HEK293 (cell line): ENCODE measurements around the gene TREH.

Source experiments
- CTCF ChIA-PET: fragments of 350-600 bp; formaldehyde crosslinking; extraction: SDS; loops from one replicate; lab custom pipeline; 2021; ENCODE audit warnings: antibody characterized with exemption; lab: Yijun Ruan, JAX
- POLR2A ChIA-PET: fragments of 300-600 bp; formaldehyde crosslinking; extraction: SDS; loops from one replicate; lab custom pipeline; 2020; ENCODE audit warnings: antibody characterized with exemption, inconsistent platforms; lab: Yijun Ruan, JAX
- H3K27ac ChIP-seq: fragments of 200-500 bp; sonication (Bioruptor generic); 2 replicates; pipeline ENCODE4 v1.5.1; 2014; ENCODE audit warnings: low read depth, low read length, control low read depth, inconsistent platforms; ENCODE audit errors: extremely low read depth
- H3K36me3 ChIP-seq, 2 experiments: fragments of 200-500 bp in 1 of 2; sonication (Bioruptor generic) in 1 of 2; 1 replicate in 1 of 2; 2 replicates in 1 of 2; pipeline ENCODE4 v1.5.1; 2014 to 2017; ENCODE audit warnings: inconsistent platforms in 2 of 2, low read length in 2 of 2; ENCODE audit not compliant: control insufficient read depth in 2 of 2, insufficient read depth in 1 of 2
- H3K4me1 ChIP-seq: fragments of 200-500 bp; sonication (Bioruptor generic); 2 replicates; pipeline ENCODE4 v1.5.1; 2014; ENCODE audit warnings: mild to moderate bottlenecking, low read length, inconsistent platforms; ENCODE audit not compliant: control insufficient read depth, insufficient read depth
- H3K4me3 ChIP-seq: 2 replicates; pipeline ENCODE4 v1.5.1; 2011; ENCODE audit warnings: low read depth, mild to moderate bottlenecking, control low read depth, low read length, moderate library complexity
- H3K9me3 ChIP-seq: fragments of 200-500 bp; sonication (Bioruptor generic); 2 replicates; pipeline ENCODE4 v1.5.1; 2014; ENCODE audit warnings: low read depth, low read length, inconsistent platforms; ENCODE audit not compliant: control insufficient read depth, insufficient read depth
- EGR2 ChIP-seq: fragments of 450-650 bp; formaldehyde crosslinking; IDR thresholded peaks from 2 replicates; pipeline ENCODE4 v1.5.1; 2016; ENCODE audit warnings: low read depth, missing biosample characterization, missing genetic modification characterization
- GFI1B ChIP-seq: fragments of 450-650 bp; formaldehyde crosslinking; IDR thresholded peaks from 2 replicates; pipeline ENCODE4 v1.5.1; 2016; ENCODE audit warnings: missing biosample characterization, missing genetic modification characterization
- MEIS1 ChIP-seq: sonication (generic); formaldehyde crosslinking; IDR thresholded peaks from 2 replicates; pipeline ENCODE4 v1.8.1; 2022; ENCODE audit warnings: missing genetic modification reagents, mild to moderate bottlenecking, borderline replicate concordance
- ZBTB1 ChIP-seq: fragments of 450-650 bp; formaldehyde crosslinking; IDR thresholded peaks from 2 replicates; pipeline ENCODE4 v1.5.1; 2016; ENCODE audit warnings: missing biosample characterization, missing genetic modification characterization
- ZBTB17 ChIP-seq: fragments of 450-650 bp; formaldehyde crosslinking; IDR thresholded peaks from 2 replicates; pipeline ENCODE4 v1.5.1; 2016; ENCODE audit warnings: missing biosample characterization, missing genetic modification characterization
- ZFHX2 ChIP-seq: fragments of 450-650 bp; formaldehyde crosslinking; conservative IDR thresholded peaks from 2 replicates; pipeline ENCODE4 v1.5.1; 2016; ENCODE audit warnings: missing biosample characterization, missing genetic modification characterization
- ZNF10 ChIP-seq: fragments of 450-650 bp; formaldehyde crosslinking; IDR thresholded peaks from 2 replicates; pipeline ENCODE4 v1.5.1; 2017; ENCODE audit warnings: missing biosample characterization, missing genetic modification characterization
- ZNF18 ChIP-seq: fragments of 450-650 bp; formaldehyde crosslinking; IDR thresholded peaks from 2 replicates; pipeline ENCODE4 v1.5.1; 2016; ENCODE audit warnings: missing biosample characterization, missing genetic modification characterization
- ZNF223 ChIP-seq: fragments of 450-650 bp; formaldehyde crosslinking; IDR thresholded peaks from 2 replicates; pipeline ENCODE4 v1.5.1; 2016; ENCODE audit warnings: missing biosample characterization, missing genetic modification characterization
- ZNF473 ChIP-seq: fragments of 450-650 bp; formaldehyde crosslinking; IDR thresholded peaks from 2 replicates; pipeline ENCODE4 v1.5.1; 2017; ENCODE audit warnings: missing biosample characterization, missing genetic modification characterization
- ZNF518A ChIP-seq: fragments of 450-650 bp; formaldehyde crosslinking; conservative IDR thresholded peaks from 2 replicates; pipeline ENCODE4 v1.5.1; 2016; ENCODE audit warnings: low read depth, missing biosample characterization, missing genetic modification characterization
- ZNF521 ChIP-seq: fragments of 450-650 bp; formaldehyde crosslinking; IDR thresholded peaks from 2 replicates; pipeline ENCODE4 v1.5.1; 2017; ENCODE audit warnings: missing biosample characterization, mild to moderate bottlenecking, missing genetic modification characterization
- ZNF530 ChIP-seq: fragments of 450-650 bp; formaldehyde crosslinking; IDR thresholded peaks from 2 replicates; pipeline ENCODE4 v1.5.1; 2016; ENCODE audit warnings: low read depth, missing biosample characterization, missing genetic modification characterization
- ZNF549 ChIP-seq: fragments of 450-650 bp; IDR thresholded peaks from 2 replicates; pipeline ENCODE4 v1.5.1; 2018; ENCODE audit warnings: missing biosample characterization, missing genetic modification characterization, mild to moderate bottlenecking, inconsistent platforms, moderate library complexity
- ZNF624 ChIP-seq: fragments of 450-650 bp; formaldehyde crosslinking; IDR thresholded peaks from 2 replicates; pipeline ENCODE4 v1.5.1; 2017; ENCODE audit warnings: missing biosample characterization, missing genetic modification characterization
- ZNF837 ChIP-seq: fragments of 450-650 bp; formaldehyde crosslinking; IDR thresholded peaks from 2 replicates; pipeline ENCODE4 v1.5.1; 2016; ENCODE audit warnings: missing biosample characterization, missing genetic modification characterization
- ZSCAN23 ChIP-seq: fragments of 450-650 bp; formaldehyde crosslinking; IDR thresholded peaks from 2 replicates; pipeline ENCODE4 v1.5.1; 2016; ENCODE audit warnings: missing biosample characterization, missing genetic modification characterization
- TF ChIP-seq, protein P1 (sequence below): fragments of 450-650 bp; formaldehyde crosslinking; IDR thresholded peaks from 2 replicates; pipeline ENCODE4 v1.5.1; 2016; ENCODE audit warnings: missing biosample characterization, missing genetic modification characterization

Gene TREH

DNA sequence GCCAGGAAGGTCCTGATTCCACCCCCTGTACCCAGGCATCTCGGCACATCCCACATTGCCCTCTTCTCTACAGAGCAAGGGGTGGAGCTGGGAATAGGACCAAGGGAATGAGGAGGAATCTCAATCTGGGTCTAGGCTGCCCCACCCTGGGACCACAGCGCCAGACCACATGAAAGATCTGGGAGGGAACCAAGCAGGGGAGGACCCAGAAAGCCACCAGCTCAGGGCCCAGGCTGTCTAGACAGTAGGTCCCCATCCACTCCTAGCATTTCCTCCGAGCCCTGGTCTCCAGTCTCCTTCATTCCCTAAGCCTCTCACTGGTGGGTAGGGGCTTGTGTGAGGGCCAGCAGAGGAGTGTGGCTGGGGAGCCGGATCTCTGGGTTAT, 60.5 kb downstream of the TREH start:
- Histone ChIP-seq H3K4me3 (no peak overlapping the region), H3K36me3 (peaks cover 0 to 19% of the 10 kb centered on the region in 2 experiments; a peak in 1 of 3 replicates), H3K27ac (no peak overlapping the region), H3K9me3 (no peaks in the 10 kb centered on the region), H3K4me1 (peaks cover 9% of the 10 kb centered on the region)
- TF ChIP-seq ZNF837 (tag by site-specific recombination): no peak
- TF ChIP-seq ZNF10 (tag by site-specific recombination): no peak
- TF ChIP-seq EGR2 (tag by site-specific recombination): no peak
- no peak for TF ChIP-seq ZSCAN23 (tag by site-specific recombination)
- TF ChIP-seq ZNF18: no peak
- TF ChIP-seq ZNF473 (tag by site-specific recombination): no peak
- no peak for TF ChIP-seq ZNF518A
- no peak for TF ChIP-seq MEIS1 (CRISPR knock-in tag)
- CTCF ChIA-PET: interaction anchor here (0.6 to 1.8 kb wide), 6 partner anchors 12 to 289 kb away, joined by 3 to 8 read pairs (median 4); partner anchors contain the start of gene PHLDB1
- POLR2A ChIA-PET: interaction anchor here (0.6 to 5.4 kb wide), 3 partner anchors 12 to 26 kb away, joined by 5 to 72 read pairs (median 7); partner anchors contain the start of gene PHLDB1

DNA sequence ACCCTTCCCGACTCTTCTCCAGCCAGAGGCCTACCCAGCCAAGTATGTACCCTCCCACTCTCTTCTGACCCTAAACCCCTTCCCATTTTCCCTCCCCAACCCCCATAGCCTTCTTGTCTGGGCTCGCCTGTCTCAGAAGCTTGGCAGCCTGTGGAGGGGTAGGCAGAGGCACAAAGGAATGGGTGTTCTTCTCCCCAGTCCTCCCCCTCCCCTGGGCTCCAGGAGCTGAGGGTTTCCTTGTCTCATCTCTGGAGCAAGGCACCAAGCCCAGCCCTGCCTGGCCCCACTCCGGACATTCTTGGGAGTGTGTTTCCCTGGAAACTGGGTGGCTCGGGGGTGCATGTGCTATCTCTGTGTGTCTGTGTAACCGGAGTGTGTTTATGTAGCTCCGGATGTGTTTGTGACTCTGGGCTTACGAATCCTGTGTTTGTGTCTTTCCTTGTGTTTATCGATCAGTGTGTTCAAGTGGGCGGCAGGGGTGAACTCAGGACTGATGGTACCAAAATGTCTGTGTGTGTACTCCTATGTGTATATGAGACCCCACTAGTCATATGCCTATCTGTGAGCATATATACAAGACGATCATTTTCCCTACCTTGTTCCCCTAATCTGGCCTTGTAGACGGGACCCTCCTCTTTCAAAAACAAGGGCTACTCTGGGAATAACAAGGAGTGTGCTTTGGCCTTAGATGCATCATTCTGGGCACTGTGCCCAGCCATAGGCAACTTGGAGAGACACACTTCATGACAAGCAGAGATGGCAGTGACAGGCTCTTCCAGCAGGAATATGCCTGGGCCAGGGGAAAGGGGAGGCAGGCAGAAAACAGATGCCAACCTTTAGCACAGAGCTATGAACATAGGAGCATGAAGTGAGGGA, 61.1 kb downstream of the TREH start:
- CTCF ChIA-PET: interaction anchor here (0.7 to 1.8 kb wide), 3 partner anchors 11 to 23 kb away, joined by 4 to 8 read pairs (median 4); partner anchors contain the start of gene PHLDB1
- Histone ChIP-seq H3K27ac (no peak overlapping the region), H3K4me1 (peaks cover 9% of the 10 kb centered on the region), H3K9me3 (no peaks in the 10 kb centered on the region), H3K4me3 (no peak overlapping the region)
- POLR2A ChIA-PET: interaction anchor here (5.4 kb wide), 1 partner anchor 12 kb away, joined by 72 read pairs; the partner anchor contains the start of gene PHLDB1
- TF ChIP-seq ZBTB1 (tag by site-specific recombination) (no peak), ZNF223 (tag by site-specific recombination) (no peak), ZNF624 (tag by site-specific recombination) (no peak), GFI1B (tag by site-specific recombination) (no peak), ZNF530 (tag by site-specific recombination) (no peak), ZNF549 (tag by site-specific recombination) (no peak), ZFHX2 (tag by site-specific recombination) (peak; percentile 22; the same call in 1 of the 2 replicates), ZNF18 (no peak), ZNF521 (tag by site-specific recombination) (no peak), ZBTB17 (peak; percentile 81)
- TF ChIP-seq, protein P1, sequence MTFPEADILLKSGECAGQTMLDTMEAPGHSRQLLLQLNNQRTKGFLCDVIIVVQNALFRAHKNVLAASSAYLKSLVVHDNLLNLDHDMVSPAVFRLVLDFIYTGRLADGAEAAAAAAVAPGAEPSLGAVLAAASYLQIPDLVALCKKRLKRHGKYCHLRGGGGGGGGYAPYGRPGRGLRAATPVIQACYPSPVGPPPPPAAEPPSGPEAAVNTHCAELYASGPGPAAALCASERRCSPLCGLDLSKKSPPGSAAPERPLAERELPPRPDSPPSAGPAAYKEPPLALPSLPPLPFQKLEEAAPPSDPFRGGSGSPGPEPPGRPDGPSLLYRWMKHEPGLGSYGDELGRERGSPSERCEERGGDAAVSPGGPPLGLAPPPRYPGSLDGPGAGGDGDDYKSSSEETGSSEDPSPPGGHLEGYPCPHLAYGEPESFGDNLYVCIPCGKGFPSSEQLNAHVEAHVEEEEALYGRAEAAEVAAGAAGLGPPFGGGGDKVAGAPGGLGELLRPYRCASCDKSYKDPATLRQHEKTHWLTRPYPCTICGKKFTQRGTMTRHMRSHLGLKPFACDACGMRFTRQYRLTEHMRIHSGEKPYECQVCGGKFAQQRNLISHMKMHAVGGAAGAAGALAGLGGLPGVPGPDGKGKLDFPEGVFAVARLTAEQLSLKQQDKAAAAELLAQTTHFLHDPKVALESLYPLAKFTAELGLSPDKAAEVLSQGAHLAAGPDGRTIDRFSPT: no peak
- TF ChIP-seq, all 188 proteins: peak for 2
- H3K36me3 ChIP-seq: peaks cover 0 to 19% of the 10 kb centered on the region in 2 experiments; a peak in 1 of 3 replicates
